Measurements from ENCODE around the gene RAB8B. TPM values are rescaled to one million over a fixed set of nuclear protein-coding genes. Genes with fewer than 3 reads are reported as not detected.

Gene RAB8B
- total RNA-seq, 2 experiments from 2014 or later, result 231 to 239 TPM

- no peak overlapping the region for H3K27ac Mint-ChIP-seq
- H3K36me3 Mint-ChIP-seq, result peaks cover 60% of the 10 kb centered on the region
- H3K27me3 Mint-ChIP-seq, result no peaks in the 10 kb centered on the region
- H3K4me3 Mint-ChIP-seq, result no peak overlapping the region
- no peaks in the 10 kb centered on the region for H3K9me3 Mint-ChIP-seq
- peaks cover 44% of the 10 kb centered on the region for H3K4me1 Mint-ChIP-seq
- DNase-seq, result no peak
These were observed 62.3 kb downstream of the RAB8B start for GRCh38 chr15:63251701-63252100.

GRCh38 chr15:63252292-63252691, 62.9 kb downstream of the RAB8B start:
- Mint-ChIP-seq H3K9me3 (no peaks in the 10 kb centered on the region), H3K4me1 (peaks cover 40% of the 10 kb centered on the region), H3K4me3 (no peak overlapping the region), H3K27me3 (no peaks in the 10 kb centered on the region), H3K36me3 (peaks cover 54% of the 10 kb centered on the region), H3K27ac (no peak overlapping the region)
- no peak for DNase-seq

- Mint-ChIP-seq H3K36me3 (peaks cover 53% of the 10 kb centered on the region), H3K4me3 (no peak overlapping the region), H3K27ac (no peak overlapping the region), H3K4me1 (peaks cover 33% of the 10 kb centered on the region), H3K27me3 (no peaks in the 10 kb centered on the region), H3K9me3 (no peaks in the 10 kb centered on the region)
- DNase-seq, result no peak
These were observed 65.6 kb downstream of the RAB8B start for GRCh38 chr15:63254991-63255390.

- peak overlapping the region; percentile 52 for H3K27ac Mint-ChIP-seq
- peaks cover 51% of the 10 kb centered on the region for H3K36me3 Mint-ChIP-seq
These were observed 66.1 kb downstream of the RAB8B start for GRCh38 chr15:63255489-63255990.

GRCh38 chr15:63256433-63257274, 67.2 kb downstream of the RAB8B start:
- H3K27me3 Mint-ChIP-seq, result no peaks in the 10 kb centered on the region
- peaks cover 49% of the 10 kb centered on the region for H3K36me3 Mint-ChIP-seq
- no peak overlapping the region for H3K4me3 Mint-ChIP-seq
- H3K9me3 Mint-ChIP-seq, result no peaks in the 10 kb centered on the region
- peak overlapping the region; percentile 25 for H3K27ac Mint-ChIP-seq
- no peak for DNase-seq
- H3K4me1 Mint-ChIP-seq, result peaks cover 24% of the 10 kb centered on the region

More at GRCh38 chr15:63255489-63255990, 66.1 kb downstream of the RAB8B start:
- H3K4me3 Mint-ChIP-seq, result no peak overlapping the region
- H3K9me3 Mint-ChIP-seq, result no peaks in the 10 kb centered on the region
- H3K27me3 Mint-ChIP-seq, result no peaks in the 10 kb centered on the region
- no peak for DNase-seq
- peaks cover 31% of the 10 kb centered on the region for H3K4me1 Mint-ChIP-seq

- Mint-ChIP-seq H3K27me3 (no peaks in the 10 kb centered on the region), H3K4me1 (peaks cover 20% of the 10 kb centered on the region), H3K36me3 (peaks cover 49% of the 10 kb centered on the region), H3K27ac (no peak overlapping the region), H3K4me3 (no peak overlapping the region), H3K9me3 (no peaks in the 10 kb centered on the region)
- no peak for DNase-seq
These were observed 69.3 kb downstream of the RAB8B start for GRCh38 chr15:63258658-63259057.

GRCh38 chr15:63260791-63261190, 71.4 kb downstream of the RAB8B start:
- no peak for DNase-seq
- peaks cover 11% of the 10 kb centered on the region for H3K4me1 Mint-ChIP-seq
- peaks cover 44% of the 10 kb centered on the region for H3K36me3 Mint-ChIP-seq
- no peaks in the 10 kb centered on the region for H3K27me3 Mint-ChIP-seq
- H3K9me3 Mint-ChIP-seq, result no peaks in the 10 kb centered on the region
- no peak overlapping the region for H3K4me3 Mint-ChIP-seq
- H3K27ac Mint-ChIP-seq, result no peak overlapping the region

- no peaks in the 10 kb centered on the region for H3K27me3 Mint-ChIP-seq
- no peak for DNase-seq
- peaks cover 8% of the 10 kb centered on the region for H3K4me1 Mint-ChIP-seq
- H3K4me3 Mint-ChIP-seq, result no peak overlapping the region
- no peaks in the 10 kb centered on the region for H3K9me3 Mint-ChIP-seq
- H3K36me3 Mint-ChIP-seq, result peaks cover 45% of the 10 kb centered on the region
- H3K27ac Mint-ChIP-seq, result peak overlapping the region; percentile 8
These were observed 71.9 kb downstream of the RAB8B start for GRCh38 chr15:63261311-63261710.

GRCh38 chr15:63263519-63263918, 74.1 kb downstream of the RAB8B start:
- Mint-ChIP-seq H3K36me3 (peaks cover 46% of the 10 kb centered on the region), H3K9me3 (no peaks in the 10 kb centered on the region), H3K4me3 (no peak overlapping the region), H3K4me1 (peaks cover 5% of the 10 kb centered on the region), H3K27me3 (no peaks in the 10 kb centered on the region), H3K27ac (peak overlapping the region; percentile 54)
- DNase-seq, result no peak

- Mint-ChIP-seq H3K4me3 (no peak overlapping the region), H3K4me1 (peaks cover 8% of the 10 kb centered on the region), H3K36me3 (peaks cover 45% of the 10 kb centered on the region), H3K27me3 (no peaks in the 10 kb centered on the region), H3K9me3 (no peaks in the 10 kb centered on the region), H3K27ac (no peak overlapping the region)
- DNase-seq, result no peak
These were observed 75.4 kb downstream of the RAB8B start for GRCh38 chr15:63264688-63265293.

- H3K27me3 Mint-ChIP-seq, result no peaks in the 10 kb centered on the region
- H3K4me1 Mint-ChIP-seq, result peaks cover 30% of the 10 kb centered on the region
- peaks cover 44% of the 10 kb centered on the region for H3K36me3 Mint-ChIP-seq
- no peak overlapping the region for H3K4me3 Mint-ChIP-seq
- peak overlapping the region; percentile 47 for H3K27ac Mint-ChIP-seq
- peaks cover 3% of the 10 kb centered on the region for H3K9me3 Mint-ChIP-seq
- no peak for DNase-seq
These were observed 85.0 kb downstream of the RAB8B start for GRCh38 chr15:63274427-63274826.

GRCh38 chr15:63276342-63277037, 87.1 kb downstream of the RAB8B start:
- H3K9me3 Mint-ChIP-seq, result peaks cover 3% of the 10 kb centered on the region
- peaks cover 33% of the 10 kb centered on the region for H3K4me1 Mint-ChIP-seq
- peak overlapping the region; percentile 90 for H3K27ac Mint-ChIP-seq

GRCh38 chr15:63277038-63277892, 87.9 kb downstream of the RAB8B start, which contains the start of gene APH1B:
TSS of gene APH1B (plus strand) at chr15:63277605. CDS start at chr15:63277624, 19 bp downstream.
- peak within 1 kb of the TSS; percentile 90 for H3K27ac Mint-ChIP-seq
- peak; percentile 79 for DNase-seq
- H3K36me3 Mint-ChIP-seq, result peaks cover 24% of the 10 kb centered on the region
- peak within 1 kb of the TSS; percentile 90 for H3K4me3 Mint-ChIP-seq
- no peaks in the 10 kb centered on the region for H3K27me3 Mint-ChIP-seq
- H3K4me1 Mint-ChIP-seq, result peaks cover 33% of the 10 kb centered on the region
- H3K9me3 Mint-ChIP-seq, result peaks cover 3% of the 10 kb centered on the region

More at GRCh38 chr15:63276342-63277037, 87.1 kb downstream of the RAB8B start:
- Mint-ChIP-seq H3K4me3 (peak overlapping the region; percentile 90), H3K27me3 (no peaks in the 10 kb centered on the region), H3K36me3 (peaks cover 28% of the 10 kb centered on the region)
- DNase-seq, result no peak

GRCh38 chr15:63277893-63278456, 88.6 kb downstream of the RAB8B start:
- H3K9me3 Mint-ChIP-seq, result no peaks in the 10 kb centered on the region
- H3K27ac Mint-ChIP-seq, result peak overlapping the region; percentile 42
- H3K4me3 Mint-ChIP-seq, result peak overlapping the region; percentile 74
- H3K4me1 Mint-ChIP-seq, result peaks cover 30% of the 10 kb centered on the region
- peaks cover 17% of the 10 kb centered on the region for H3K36me3 Mint-ChIP-seq
- H3K27me3 Mint-ChIP-seq, result no peaks in the 10 kb centered on the region
- no peak for DNase-seq
